ENCODE results near the gene PDYN.

- TF ChIP-seq CTCF (optimal IDR thresholded peaks at IDR 0.05 in 1 of 3, IDR thresholded peaks at IDR 0.05 in 1 of 3, conservative IDR thresholded peaks at IDR 0.05 in 1 of 3; ENCODE audit: extremely low read depth in 1 of 3, insufficient read depth in 2 of 3, low read length in 3 of 3) (no peak), EZH2 (IDR thresholded peaks at IDR 0.05; ENCODE audit: low read length) (no peak)
Measured at GRCh38 chr20:1979106-1979778, 14.6 kb downstream of the PDYN start.

All from keratinocyte (primary cell).